ENCODE measurements around the gene CLPTM1L. TPM values are rescaled to one million over a fixed set of nuclear protein-coding genes. Genes with fewer than 3 reads are reported as not detected.

The CLPTM1L gene
- total RNA-seq, 1 donor from 2014 or later: 131 TPM

DNA sequence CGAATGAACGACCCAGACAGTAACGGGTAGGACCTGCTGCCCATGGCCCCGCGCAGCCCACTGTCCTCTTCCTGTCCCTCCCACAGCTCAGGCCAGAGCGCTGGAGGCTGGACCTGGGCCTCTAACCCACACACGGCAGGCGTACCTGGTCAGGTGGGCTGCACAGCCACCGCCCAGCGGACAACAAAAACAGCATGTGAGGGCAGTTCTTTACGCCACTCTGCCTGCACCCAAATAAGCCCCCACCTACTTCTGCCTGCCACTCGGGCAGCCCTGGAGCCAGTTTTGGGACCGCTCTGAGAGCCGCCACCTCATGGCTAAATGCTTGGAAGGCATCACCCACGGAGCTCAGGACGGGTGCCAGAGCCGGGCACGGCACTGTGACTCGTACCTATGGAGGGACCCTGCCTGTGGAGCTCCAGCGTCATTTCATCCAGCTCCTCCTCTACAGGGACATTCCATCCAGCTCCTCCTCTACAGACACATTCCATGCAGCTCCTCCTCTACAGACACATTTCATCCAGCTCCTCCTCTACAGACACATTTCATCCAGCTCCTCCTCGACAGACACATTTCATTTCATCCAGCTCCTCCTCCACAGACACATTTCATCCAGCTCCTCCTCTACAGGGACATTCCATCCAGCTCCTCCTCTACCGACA is 18.9 kb downstream of the CLPTM1L start:
- Histone ChIP-seq H3K79me2 (ENCODE audit: insufficient read depth, low read length) (no peaks in the 10 kb centered on the region), H3K36me3 (ENCODE audit: insufficient read depth, low read length) (peaks cover 14% of the 10 kb centered on the region), H3K4me2 (ENCODE audit: low read length) (no peak overlapping the region), H3K4me3 (ENCODE audit: insufficient read depth, low read depth, low read length) (no peak overlapping the region), H2AFZ (ENCODE audit: low read depth, low read length) (no peak overlapping the region), H3K9me3 (ENCODE audit: insufficient read depth, low read depth, low read length) (peaks cover 5% of the 10 kb centered on the region), H3K27me3 (ENCODE audit: insufficient read depth, low read length) (no peaks in the 10 kb centered on the region), H3K27ac (ENCODE audit: low read depth, low read length) (no peak overlapping the region), H4K20me1 (ENCODE audit: insufficient read depth, low read length) (peaks cover 32% of the 10 kb centered on the region), H3K4me1 (ENCODE audit: insufficient read depth, low read length) (no peaks in the 10 kb centered on the region), H3K9ac (ENCODE audit: low read length) (no peak overlapping the region)
- H3K4me3 Mint-ChIP-seq (ENCODE audit: unreplicated experiment): peak overlapping the region; percentile 34
- no peak for FAIRE-seq
- H3K4me1 Mint-ChIP-seq (ENCODE audit: low read depth, unreplicated experiment): peaks cover 19% of the 10 kb centered on the region
- no peak for TF ChIP-seq EZH2 (IDR thresholded peaks at IDR 0.05; ENCODE audit: insufficient read depth, low read length)
- TF ChIP-seq, protein P1, sequence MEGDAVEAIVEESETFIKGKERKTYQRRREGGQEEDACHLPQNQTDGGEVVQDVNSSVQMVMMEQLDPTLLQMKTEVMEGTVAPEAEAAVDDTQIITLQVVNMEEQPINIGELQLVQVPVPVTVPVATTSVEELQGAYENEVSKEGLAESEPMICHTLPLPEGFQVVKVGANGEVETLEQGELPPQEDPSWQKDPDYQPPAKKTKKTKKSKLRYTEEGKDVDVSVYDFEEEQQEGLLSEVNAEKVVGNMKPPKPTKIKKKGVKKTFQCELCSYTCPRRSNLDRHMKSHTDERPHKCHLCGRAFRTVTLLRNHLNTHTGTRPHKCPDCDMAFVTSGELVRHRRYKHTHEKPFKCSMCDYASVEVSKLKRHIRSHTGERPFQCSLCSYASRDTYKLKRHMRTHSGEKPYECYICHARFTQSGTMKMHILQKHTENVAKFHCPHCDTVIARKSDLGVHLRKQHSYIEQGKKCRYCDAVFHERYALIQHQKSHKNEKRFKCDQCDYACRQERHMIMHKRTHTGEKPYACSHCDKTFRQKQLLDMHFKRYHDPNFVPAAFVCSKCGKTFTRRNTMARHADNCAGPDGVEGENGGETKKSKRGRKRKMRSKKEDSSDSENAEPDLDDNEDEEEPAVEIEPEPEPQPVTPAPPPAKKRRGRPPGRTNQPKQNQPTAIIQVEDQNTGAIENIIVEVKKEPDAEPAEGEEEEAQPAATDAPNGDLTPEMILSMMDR (IDR thresholded peaks at IDR 0.05; ENCODE audit: insufficient read depth, low read depth, low read length): no peak
- peak overlapping the region; percentile 99 for H3K27ac Mint-ChIP-seq (ENCODE audit: unreplicated experiment)
- no peak for DNase-seq (ENCODE audit: low read depth)
- H3K27me3 Mint-ChIP-seq (ENCODE audit: low read depth, unreplicated experiment): no peaks in the 10 kb centered on the region
- peaks cover 37% of the 10 kb centered on the region for H3K9me3 Mint-ChIP-seq (ENCODE audit: unreplicated experiment)
- H3K36me3 Mint-ChIP-seq (ENCODE audit: low read depth, unreplicated experiment): peaks cover 58% of the 10 kb centered on the region

DNA sequence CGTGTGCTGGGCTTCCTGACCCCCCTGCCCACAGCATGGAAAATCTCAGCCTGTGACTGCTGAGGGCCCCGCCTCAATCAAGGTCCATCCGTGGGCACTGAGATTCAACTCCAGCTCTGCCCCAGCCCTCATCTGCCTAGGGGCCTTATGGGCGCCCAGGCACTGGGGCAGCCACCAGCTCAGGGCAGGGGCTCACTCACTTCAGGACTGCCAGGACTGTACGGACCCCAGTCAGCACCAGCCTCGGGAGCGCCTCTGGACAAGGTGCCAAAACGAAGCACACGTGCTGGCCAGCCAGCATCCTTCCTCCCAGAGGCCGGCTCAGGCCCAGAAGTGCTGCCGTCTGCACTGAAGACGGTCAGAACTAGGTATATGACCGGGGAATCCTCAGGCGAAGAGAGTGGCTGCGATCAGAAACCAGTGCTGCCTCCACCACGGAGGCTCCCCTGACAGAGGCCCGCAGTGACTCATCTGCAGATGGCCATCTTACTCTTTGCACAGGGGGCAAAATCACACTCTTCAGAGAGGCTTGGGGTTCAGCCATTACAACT is 19.6 kb downstream of the CLPTM1L start:
- no peak for FAIRE-seq
- H3K36me3 ChIP-seq (ENCODE audit: insufficient read depth, low read length): peaks cover 16% of the 10 kb centered on the region

More for the DNA sequence above, 19.6 kb downstream of the CLPTM1L start:
- no peak overlapping the region for H3K9ac ChIP-seq (ENCODE audit: low read length)
- no peak overlapping the region for H3K27ac ChIP-seq (ENCODE audit: low read depth, low read length)
- no peaks in the 10 kb centered on the region for H3K4me1 ChIP-seq (ENCODE audit: insufficient read depth, low read length)
- Mint-ChIP-seq H3K27me3 (ENCODE audit: low read depth, unreplicated experiment) (no peaks in the 10 kb centered on the region), H3K4me1 (ENCODE audit: low read depth, unreplicated experiment) (peaks cover 19% of the 10 kb centered on the region), H3K36me3 (ENCODE audit: low read depth, unreplicated experiment) (peaks cover 50% of the 10 kb centered on the region), H3K4me3 (ENCODE audit: unreplicated experiment) (no peak overlapping the region), H3K9me3 (ENCODE audit: unreplicated experiment) (peaks cover 30% of the 10 kb centered on the region), H3K27ac (ENCODE audit: unreplicated experiment) (peak overlapping the region; percentile 99)
- H3K27me3 ChIP-seq (ENCODE audit: insufficient read depth, low read length): no peaks in the 10 kb centered on the region
- no peak for DNase-seq (ENCODE audit: low read depth)
- no peak overlapping the region for H3K4me3 ChIP-seq (ENCODE audit: insufficient read depth, low read depth, low read length)
- no peaks in the 10 kb centered on the region for H3K79me2 ChIP-seq (ENCODE audit: insufficient read depth, low read length)
- peaks cover 5% of the 10 kb centered on the region for H3K9me3 ChIP-seq (ENCODE audit: insufficient read depth, low read depth, low read length)
- no peak overlapping the region for H2AFZ ChIP-seq (ENCODE audit: low read depth, low read length)
- no peak for TF ChIP-seq EZH2 (IDR thresholded peaks at IDR 0.05; ENCODE audit: insufficient read depth, low read length)
- TF ChIP-seq, protein P1 (IDR thresholded peaks at IDR 0.05; ENCODE audit: insufficient read depth, low read depth, low read length): no peak
- H3K4me2 ChIP-seq (ENCODE audit: low read length): no peak overlapping the region
- H4K20me1 ChIP-seq (ENCODE audit: insufficient read depth, low read length): peaks cover 32% of the 10 kb centered on the region

All from astrocyte (in vitro differentiated cells and primary cell).